T follicular helper cell (primary cell): Measurements from ENCODE around the gene ZKSCAN8.
"Not testable (repeated sequence)": the region's sequence is repeated elsewhere in the genome, so short reads cannot be mapped to it uniquely, and the experiment has no call there.

Source experiments
- DNase-seq: peaks from one replicate; pipeline ENCODE4 v3.0.0-alpha.2; 2020; ENCODE audit warnings: low read depth
- total RNA-seq, 2 experiments: gene quantifications; one replicate each; lab custom pipeline; 2026; lab: John Stamatoyannopoulos, UW

ZKSCAN8 gene
- 33.9 to 61.2 reads per million in 2 experiments for total RNA-seq

- DNase-seq, result peak; percentile 56
These were observed at the start of gene ZKSCAN8 for GRCh38 chr6:28141500-28142329. Gene ZKSCAN8 (plus strand): TSS chr6:28141883. CDS start chr6:28148408, 6,525 bp downstream.

GRCh38 chr6:28102222-28102621 is 39.5 kb upstream of the ZKSCAN8 start:
- DNase-seq, result not testable (repeated sequence)

- not testable (repeated sequence) for DNase-seq
These were observed 39.0 kb upstream of the ZKSCAN8 start for GRCh38 chr6:28102699-28103098.

GRCh38 chr6:28104392-28105244 is 37.1 kb upstream of the ZKSCAN8 start:
- DNase-seq, result peak; percentile 71

GRCh38 chr6:28105245-28105639 is 36.4 kb upstream of the ZKSCAN8 start:
- no peak for DNase-seq

GRCh38 chr6:28107506-28107905 is 34.2 kb upstream of the ZKSCAN8 start:
- no peak for DNase-seq

GRCh38 chr6:28111964-28112363 is 29.7 kb upstream of the ZKSCAN8 start:
- no peak for DNase-seq

- DNase-seq, result no peak
These were observed 25.9 kb upstream of the ZKSCAN8 start for GRCh38 chr6:28115799-28116198.

GRCh38 chr6:28117386-28118050 is 24.2 kb upstream of the ZKSCAN8 start:
- no peak for DNase-seq

GRCh38 chr6:28118217-28118616 is 23.5 kb upstream of the ZKSCAN8 start:
- no peak for DNase-seq

- no peak for DNase-seq
These were observed 19.8 kb upstream of the ZKSCAN8 start for GRCh38 chr6:28121876-28122275.

GRCh38 chr6:28122283-28122682 is 19.4 kb upstream of the ZKSCAN8 start:
- DNase-seq, result not testable (repeated sequence)

GRCh38 chr6:28124350-28124970 is 17.2 kb upstream of the ZKSCAN8 start, which contains the start of gene ZSCAN16:
Gene ZSCAN16 (plus strand): TSS chr6:28124609. CDS start chr6:28125444, 835 bp downstream.
- DNase-seq, result peak; percentile 47

- DNase-seq, result no peak
These were observed 16.7 kb upstream of the ZKSCAN8 start for GRCh38 chr6:28124971-28125353.

GRCh38 chr6:28125401-28125800 is 16.3 kb upstream of the ZKSCAN8 start:
- no peak for DNase-seq

GRCh38 chr6:28134015-28134414 is 7.7 kb upstream of the ZKSCAN8 start:
- DNase-seq, result no peak

GRCh38 chr6:28134716-28135115 is 7.0 kb upstream of the ZKSCAN8 start:
- no peak for DNase-seq

GRCh38 chr6:28135393-28135792 is 6.3 kb upstream of the ZKSCAN8 start:
- no peak for DNase-seq

GRCh38 chr6:28136585-28137504 is 4.8 kb upstream of the ZKSCAN8 start:
- peak; percentile 42 for DNase-seq

GRCh38 chr6:28137505-28137981 is 4.1 kb upstream of the ZKSCAN8 start:
- no peak for DNase-seq
